Right lobe of liver (tissue), 6 donors: ENCODE data around the gene AFAP1L1. TPM values are rescaled to one million over a fixed set of nuclear protein-coding genes. Genes with fewer than 3 reads are reported as not detected.

ENCODE experiments used
- ATAC-seq, 4 donors: fragments of 200-7000 bp; cut with Tn5 transposase; one replicate each; pipeline ENCODE4 v1.9.1; 2020; ENCODE audit warnings: mild to moderate bottlenecking in 4 of 4, moderate library complexity in 4 of 4
- DNase-seq, 3 donors: peaks; one replicate each; pipeline ENCODE4 v3.0.0-alpha.2; 2020
- H3K27ac ChIP-seq, 3 donors: fragments of 200-600 bp; one replicate each; pipeline ENCODE4 v1.8.0; 2022
- H3K27me3 ChIP-seq, 2 donors: fragments of 200-600 bp; one replicate each; pipeline ENCODE4 v1.8.0; 2022
- H3K36me3 ChIP-seq, 4 donors: fragments of 200-600 bp; sonication (generic) in 1 of 4; one replicate each; pipeline versions ENCODE4 v1.5.1 to v1.8.0; 2017 to 2022; ENCODE audit warnings: control low read depth in 1 of 4
- H3K4me1 ChIP-seq, 4 donors: fragments of 200-600 bp; sonication (generic) in 1 of 4; one replicate each; pipeline versions ENCODE4 v1.5.1 to v1.8.0; 2017 to 2022; ENCODE audit warnings: control low read depth in 1 of 4
- H3K4me3 ChIP-seq, 3 donors: fragments of 200-600 bp; one replicate each; pipeline ENCODE4 v1.8.0; 2022
- H3K9me3 ChIP-seq, 4 donors: fragments of 200-600 bp; sonication (generic) in 1 of 4; one replicate each; pipeline versions ENCODE4 v1.5.1 to v1.8.0; 2017 to 2022; ENCODE audit warnings: control low read depth in 1 of 4
- CTCF ChIP-seq, 4 donors: fragments of 200-600 bp in 3 of 4; fragments of 450-650 bp in 1 of 4; IDR thresholded peaks; one replicate each; pipeline versions ENCODE4 v1.5.1 to v1.8.0; 2016 to 2022; ENCODE audit warnings: antibody characterized with exemption in 4 of 4, mild to moderate bottlenecking in 2 of 4
- POLR2A ChIP-seq: fragments of 450-650 bp; IDR thresholded peaks from one replicate; pipeline ENCODE4 v1.6.1; 2017; ENCODE audit warnings: antibody characterized with exemption, mild to moderate bottlenecking
- WGBS: methylation state at CpG from one replicate; pipeline ENCODE4 v1.1.6; 2018; ENCODE audit warnings: low coverage, low lambda C conversion rate; ENCODE audit not compliant: insufficient coverage; ENCODE audit errors: missing lambda C conversion rate; 5-methylcytosine and 5-hydroxymethylcytosine counted together
- intact Hi-C, 2 donors: fragments of 100-400 bp; cut with DNase I; formaldehyde crosslinking; loops; one replicate each; pipeline versions ENCODE4 v1.11.2 to v1.14.1; 2022
- long read RNA-seq: library from polyadenylated mRNA; unstranded; transcript quantifications from one replicate; pipeline ENCODE4 v2.0.0, GENCODE V29; 2019
- total RNA-seq, 6 experiments: library from RNA; depleted of rRNA in 2 of 6; stranded (reverse); fragments of >200 nt in 2 of 6; fragmentation: NEBNext Ultra II Directional in 3 of 6; extraction: Animal tissue kit (Norgen Biotek cat#: 25700) in 3 of 6; gene quantifications; one replicate each; pipeline versions ENCODE4 v1.1.0 to v1.2.4, GENCODE V29; 2016 to 2023
- donor health status: DM: no; HTN: yes; CAD: no.
- donor health status: DM: no; HTN: no; CAD: no.
- donor health status: DM: no; HTN: no; CAD: no.
- donor health status: DM: no; HTN: yes; CAD: no.
- donor health status: DM: no; HTN: yes; CAD: no.

Gene AFAP1L1
- 1 to 10 TPM; 3.1 to 6.6 (median 5.2) TPM for total RNA-seq
- long read RNA-seq = 0 reads

GRCh38 chr5:149271716-149272563, at the start of gene AFAP1L1:
Gene AFAP1L1 (plus strand): TSS chr5:149271859. CDS start chr5:149271969, 110 bp downstream.
- intact Hi-C loops = no loop called here
- peaks cover 0 to 6% (median 0%) of the 10 kb centered on the region in 4 donors for H3K4me1 ChIP-seq
- H3K27me3 ChIP-seq = no peaks in the 10 kb centered on the region
- no peaks in the 10 kb centered on the region for H3K36me3 ChIP-seq
- H3K9me3 ChIP-seq = no peaks in the 10 kb centered on the region
- TF ChIP-seq CTCF (IDR thresholded peaks at IDR 0.05) = no peak
- TF ChIP-seq POLR2A = peak; percentile 56
- peak within 1 kb of the TSS; percentile 48 to 65 (median 51) for H3K4me3 ChIP-seq
- peak; percentile 66 to 79 (median 76) for DNase-seq
- 0% methylated on average over 11 of the region's 81 CpGs for WGBS
- ATAC-seq = peak; percentile 84 to 88 (median 86)
- peak within 1 kb of the TSS; percentile 47 to 62 (median 56) for H3K27ac ChIP-seq

DNA sequence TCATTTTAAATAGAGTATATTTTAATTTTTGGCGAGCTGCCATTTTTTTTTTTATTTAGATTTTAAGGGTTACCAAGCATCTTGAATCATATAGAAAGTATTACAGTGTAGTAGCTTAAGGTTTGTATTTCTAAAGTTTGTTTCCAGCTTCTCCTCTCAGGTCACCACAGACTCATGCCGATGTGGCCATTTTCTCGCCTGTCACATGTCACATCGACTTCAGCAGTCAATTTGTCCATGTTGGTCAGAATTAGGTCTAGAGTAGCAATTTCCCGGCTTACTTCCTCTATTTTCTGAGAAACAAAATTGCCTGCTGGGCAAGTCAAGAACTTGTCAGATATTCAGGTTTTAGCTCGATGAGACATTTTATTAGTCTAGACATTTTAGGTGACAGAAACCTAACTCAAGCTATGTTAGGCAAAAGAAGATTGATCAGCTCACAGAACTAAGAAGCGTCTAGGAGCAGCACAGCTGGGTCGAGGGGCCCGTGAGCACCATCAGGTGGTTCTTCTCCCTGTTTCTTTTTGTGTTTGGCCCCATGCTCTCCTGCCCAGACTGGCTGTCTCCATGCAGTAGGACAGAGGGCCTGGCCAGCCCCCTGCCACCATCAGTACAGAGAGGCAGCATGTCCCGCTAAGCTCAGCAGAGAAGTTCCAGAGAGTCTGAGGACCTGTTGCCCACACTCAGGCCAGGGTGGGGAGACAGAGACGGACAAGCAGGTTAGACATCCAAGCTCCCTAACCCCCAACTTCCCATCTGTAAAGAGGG, 48.4 kb upstream of the AFAP1L1 start:
- TF ChIP-seq POLR2A = no peak
- no peak for TF ChIP-seq CTCF (IDR thresholded peaks at IDR 0.05)
- ATAC-seq = no peak
- no peak for DNase-seq
- H3K9me3 ChIP-seq = no peaks in the 10 kb centered on the region
- intact Hi-C loops = no loop called here
- H3K4me3 ChIP-seq = no peak overlapping the region
- H3K27ac ChIP-seq = no peak overlapping the region
- H3K36me3 ChIP-seq = peaks cover 0 to 31% (median 11%) of the 10 kb centered on the region in 4 donors
- WGBS = 63% methylated on average over 7 of the region's 11 CpGs
- H3K4me1 ChIP-seq = peaks cover 0 to 31% (median 11%) of the 10 kb centered on the region in 4 donors
- no peaks in the 10 kb centered on the region for H3K27me3 ChIP-seq

DNA sequence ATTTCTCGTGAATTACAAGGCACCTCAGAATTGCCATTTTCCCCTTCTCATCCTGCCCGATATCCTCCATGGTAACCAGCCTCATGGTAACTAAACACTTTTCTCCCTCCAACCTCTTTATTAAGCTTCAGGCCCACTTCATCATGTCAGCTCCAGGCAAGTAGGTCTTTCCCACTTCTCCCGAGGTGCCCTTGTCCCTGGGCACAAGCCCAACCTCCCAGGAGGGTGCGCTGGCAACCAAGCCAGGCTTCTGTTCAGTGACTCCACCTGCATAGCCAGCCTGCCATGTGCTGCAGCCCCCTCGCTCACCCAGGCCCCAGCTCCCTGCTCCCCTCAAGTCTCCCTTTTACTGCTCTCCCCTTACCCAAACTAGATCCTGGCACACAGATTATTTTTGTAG, 47.4 kb upstream of the AFAP1L1 start:
- no peaks in the 10 kb centered on the region for H3K27me3 ChIP-seq
- H3K4me1 ChIP-seq = peaks cover 0 to 30% (median 11%) of the 10 kb centered on the region in 4 donors
- H3K36me3 ChIP-seq = peaks cover 0 to 31% (median 10%) of the 10 kb centered on the region in 4 donors
- no peak overlapping the region for H3K27ac ChIP-seq
- no peak for TF ChIP-seq CTCF (IDR thresholded peaks at IDR 0.05)
- no peak for TF ChIP-seq POLR2A
- DNase-seq (no peak), ATAC-seq (no peak)
- 82% methylated on average over 5 of the region's 5 CpGs for WGBS
- H3K9me3 ChIP-seq = no peaks in the 10 kb centered on the region
- intact Hi-C loops = no loop called here
- H3K4me3 ChIP-seq = no peak overlapping the region

DNA sequence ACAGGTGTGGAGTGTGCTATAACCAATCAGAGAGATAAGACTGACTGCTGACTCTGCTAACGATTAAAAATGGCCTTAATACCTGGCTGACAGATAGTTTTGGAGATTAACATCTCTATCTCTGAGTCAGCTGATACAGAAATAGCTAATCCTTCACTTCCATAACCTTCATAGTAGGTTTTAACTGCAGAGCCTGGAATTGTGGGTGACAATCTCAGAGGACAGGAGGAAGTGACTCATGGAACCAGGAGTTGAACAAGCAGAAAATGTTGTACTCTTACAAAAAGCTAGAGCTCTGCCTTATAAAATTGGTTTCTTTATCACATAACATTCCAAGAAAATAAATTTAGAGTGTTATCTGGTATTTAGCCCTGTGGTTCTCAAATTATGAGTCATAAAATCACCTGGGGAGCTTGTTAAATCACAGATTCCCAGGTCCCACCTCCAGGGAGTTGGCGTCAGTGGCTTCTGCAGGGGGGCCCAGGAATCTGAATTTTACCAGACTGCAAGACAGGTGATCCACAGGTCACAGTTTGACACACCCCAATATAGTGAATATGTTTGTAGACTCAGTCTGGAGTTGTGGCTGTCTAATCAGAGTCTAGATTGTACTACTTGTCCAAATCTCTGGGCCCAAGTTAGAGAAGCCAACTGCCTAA, 44.4 kb upstream of the AFAP1L1 start:
- Histone ChIP-seq H3K36me3 (peaks cover 0 to 41% (median 18%) of the 10 kb centered on the region in 4 donors), H3K27ac (peak overlapping the region in 1 of 3 donors; percentile 37), H3K27me3 (no peaks in the 10 kb centered on the region), H3K4me3 (no peak overlapping the region), H3K9me3 (no peaks in the 10 kb centered on the region), H3K4me1 (peaks cover 0 to 4% (median 0%) of the 10 kb centered on the region in 4 donors)
- DNase-seq (no peak), ATAC-seq (peak; percentile 8 to 49 (median 12))
- intact Hi-C loops = no loop called here
- 70% methylated on average over 2 of the region's 2 CpGs for WGBS
- no peak for TF ChIP-seq CTCF (IDR thresholded peaks at IDR 0.05)
- no peak for TF ChIP-seq POLR2A
